Measurements from ENCODE around the gene USP25.

- TF ChIP-seq REST (IDR thresholded peaks at IDR 0.05; ENCODE audit: insufficient read depth in 1 of 2, low read depth in 2 of 2, low read length in 2 of 2): no peak
- no peak for TF ChIP-seq POLR2AphosphoS5 (IDR thresholded peaks at IDR 0.05; ENCODE audit: low read depth, low read length)
- no peak for TF ChIP-seq SIN3A (IDR thresholded peaks at IDR 0.05; ENCODE audit: borderline replicate concordance, insufficient read depth, low read length)
- no peak for TF ChIP-seq TAF1 (IDR thresholded peaks at IDR 0.05; ENCODE audit: borderline replicate concordance, insufficient read depth, low read length)
Observed at GRCh38 chr21:15682186-15682895, 47.4 kb upstream of the USP25 start.

Measured in PFSK-1 (cell line).